SK-N-SH (cell line): Measurements from ENCODE around the gene NPAS1. TPM values are rescaled to one million over a fixed set of nuclear protein-coding genes. Genes with fewer than 3 reads are reported as not detected.
A peak's percentile ranks its signal among the peaks of the same experiment; 100 is the strongest.

Source experiments
- CTCF ChIA-PET: fragments of 300-600, 350-600 bp; formaldehyde crosslinking; extraction: SDS; loops from one replicate; lab custom pipeline; 2021; lab: Yijun Ruan, JAX
- POLR2A ChIA-PET: fragments of 350-600 bp; sonication (Branson Sonifier 250); formaldehyde crosslinking; extraction: SDS; loops from one replicate; lab custom pipeline; 2020; ENCODE audit warnings: antibody characterized with exemption, inconsistent platforms; lab: Yijun Ruan, JAX
- DNase-seq: peaks from one replicate; pipeline ENCODE4 v3.0.0; 2012
- H2AFZ ChIP-seq: fragments of 200-600 bp; sonication (generic); 2 replicates; pipeline ENCODE4 v1.8.1; 2016; ENCODE audit warnings: antibody characterized with exemption, mild to moderate bottlenecking, low read depth
- H3F3A ChIP-seq: fragments of 200-600 bp; sonication (generic); replicated peaks from 2 replicates; pipeline ENCODE3; 2016; ENCODE audit warnings: antibody characterized with exemption, mild to moderate bottlenecking; ENCODE audit not compliant: insufficient read depth
- H3K27ac ChIP-seq, 2 experiments: fragments of 200-500 bp in 1 of 2; fragments of 200-600 bp in 1 of 2; sonication (Bioruptor generic) in 1 of 2; sonication (generic), shearing (Covaris generic) in 1 of 2; 2 replicates each; pipeline versions ENCODE4 v1.5.1 to v1.6.1; 2014 to 2016; ENCODE audit warnings: low read depth in 2 of 2, inconsistent platforms in 1 of 2, low read length in 1 of 2, mild to moderate bottlenecking in 1 of 2, mixed read lengths in 1 of 2
- H3K27me3 ChIP-seq: fragments of 200-600 bp; sonication (generic), shearing (Covaris generic); 2 replicates; pipeline ENCODE4 v1.6.1; 2016; ENCODE audit warnings: mixed run types; ENCODE audit not compliant: insufficient read depth
- H3K36me3 ChIP-seq, 2 experiments: fragments of 200-500 bp in 1 of 2; fragments of 200-600 bp in 1 of 2; sonication (Bioruptor generic) in 1 of 2; sonication (generic) in 1 of 2; replicated peaks in 1 of 2; 2 replicates each; pipeline versions ENCODE3 to v1.5.1; 2014 to 2016; ENCODE audit warnings: low read length in 1 of 2, mild to moderate bottlenecking in 1 of 2; ENCODE audit not compliant: insufficient read depth in 2 of 2, control insufficient read depth in 1 of 2
- H3K4me1 ChIP-seq, 2 experiments: fragments of 200-500 bp in 1 of 2; fragments of 200-600 bp in 1 of 2; sonication (Bioruptor generic) in 1 of 2; sonication (generic), shearing (Covaris generic) in 1 of 2; 2 replicates each; pipeline versions ENCODE4 v1.5.1 to v1.6.1; 2014 to 2016; ENCODE audit warnings: low read depth in 1 of 2, low read length in 1 of 2, mixed run types in 1 of 2; ENCODE audit not compliant: insufficient read depth in 2 of 2, control insufficient read depth in 1 of 2
- H3K4me2 ChIP-seq: fragments of 200-600 bp; sonication (generic), shearing (Covaris generic); 2 replicates; pipeline ENCODE4 v1.6.1; 2017; ENCODE audit warnings: mixed run types
- H3K4me3 ChIP-seq, 2 experiments: fragments of 200-500 bp in 1 of 2; fragments of 200-600 bp in 1 of 2; sonication (Bioruptor generic) in 1 of 2; sonication (generic), shearing (Covaris generic) in 1 of 2; 2 replicates each; pipeline versions ENCODE4 v1.5.1 to v1.8.1; 2014 to 2016; ENCODE audit warnings: low read depth in 2 of 2, inconsistent platforms in 1 of 2, low read length in 1 of 2, mild to moderate bottlenecking in 1 of 2, mixed read lengths in 1 of 2, moderate library complexity in 1 of 2
- H3K79me2 ChIP-seq: fragments of 200-600 bp; sonication (generic); 2 replicates; pipeline ENCODE4 v1.8.1; 2017; ENCODE audit warnings: mild to moderate bottlenecking; ENCODE audit not compliant: insufficient read depth
- H3K9ac ChIP-seq: fragments of 200-600 bp; sonication (generic); 2 replicates; pipeline ENCODE4 v1.6.1; 2017; ENCODE audit warnings: mixed run types
- H3K9me2 ChIP-seq: fragments of 200-600 bp; sonication (generic); 2 replicates; pipeline ENCODE4 v1.6.1; 2017; ENCODE audit warnings: mixed run types
- H3K9me3 ChIP-seq: fragments of 200-600 bp; sonication (generic); 2 replicates; pipeline ENCODE4 v1.6.1; 2017; ENCODE audit warnings: mixed run types, mild to moderate bottlenecking, moderate library complexity
- H4K20me1 ChIP-seq: fragments of 200-600 bp; sonication (generic); 2 replicates; pipeline ENCODE4 v1.6.1; 2017; ENCODE audit warnings: mild to moderate bottlenecking, mixed run types; ENCODE audit not compliant: insufficient read depth
- ELF1 ChIP-seq: IDR thresholded peaks from 2 replicates; pipeline ENCODE4 v1.4.0; 2012
- FOXM1 ChIP-seq: IDR thresholded peaks from 2 replicates; pipeline ENCODE4 v1.4.0; 2012; ENCODE audit warnings: low read depth, mild to moderate bottlenecking
- NFIC ChIP-seq: IDR thresholded peaks from 2 replicates; pipeline ENCODE4 v1.4.0; 2012; ENCODE audit warnings: borderline replicate concordance
- RXRA ChIP-seq: IDR thresholded peaks from 2 replicates; pipeline ENCODE4 v1.4.0; 2012; ENCODE audit warnings: low read depth, mild to moderate bottlenecking, borderline replicate concordance
- TAF1 ChIP-seq: IDR thresholded peaks from 2 replicates; pipeline ENCODE4 v1.6.1; 2012; ENCODE audit warnings: low read depth, mild to moderate bottlenecking, low read length, moderate library complexity, borderline replicate concordance
- USF2 ChIP-seq: fragments of 150-350 bp; IDR thresholded peaks from 2 replicates; pipeline ENCODE4 v1.6.1; 2017; ENCODE audit warnings: antibody characterized with exemption, low read length, low read depth, borderline replicate concordance
- ZBTB33 ChIP-seq: IDR thresholded peaks from 2 replicates; pipeline ENCODE4 v1.4.0; 2012; ENCODE audit warnings: low read depth, borderline replicate concordance
- WGBS: methylation state at CpG from one replicate; pipeline ENCODE4 v1.1.6; 2017; ENCODE audit warnings: low lambda C conversion rate; 5-methylcytosine and 5-hydroxymethylcytosine counted together
- polyA plus RNA-seq, 3 experiments: library from polyadenylated mRNA; depleted of rRNA; stranded (reverse); fragments of >200 nt; gene quantifications; 2 replicates each; pipeline ENCODE4 v1.2.3, GENCODE V29; 2012
- TF ChIP-seq, protein P1 (sequence below): IDR thresholded peaks from 2 replicates; pipeline ENCODE4 v1.6.1; 2012; ENCODE audit warnings: mild to moderate bottlenecking, low read depth, low read length, moderate library complexity
- TF ChIP-seq, protein P2 (sequence below): fragments of 150-350 bp; IDR thresholded peaks from 2 replicates; pipeline ENCODE4 v1.6.1; 2016; ENCODE audit warnings: mild to moderate bottlenecking, low read depth, low read length

Gene NPAS1
- polyA plus RNA-seq, 1 of the 3 experiments (the other 2 are of a cell fraction), result 1.1 TPM

GRCh38 chr19:47047272-47047762, 27.7 kb downstream of the NPAS1 start:
- ChIA-PET CTCF (interaction anchor here (1.2 to 1.7 kb wide), 2 partner anchors 11 to 12 kb away, joined by 4 to 11 read pairs; no protein-coding TSS in a partner anchor), POLR2A (interaction anchor here (0.7 to 1.5 kb wide), 3 partner anchors 9 to 66 kb away, joined by 3 to 9 read pairs (median 3); partner anchors contain the start of gene ZC3H4)
- Histone ChIP-seq H3K4me3 (peak overlapping the region; percentile 81 to 86), H3K4me1 (peaks cover 4 to 5% of the 10 kb centered on the region in 2 experiments; a peak in 2 of 4 replicates), H3K9me2 (no peaks in the 10 kb centered on the region), H3K9me3 (no peaks in the 10 kb centered on the region), H3K27ac (peak overlapping the region in 1 of 2 experiments; percentile 30; a peak in 1 of 4 replicates), H3K27me3 (no peaks in the 10 kb centered on the region), H2AFZ (peak overlapping the region; percentile 98), H3K36me3 (no peaks in the 10 kb centered on the region), H3K79me2 (no peaks in the 10 kb centered on the region), H3K9ac (no peak overlapping the region), H3K4me2 (peak overlapping the region; percentile 94), H4K20me1 (no peaks in the 10 kb centered on the region), H3F3A (peaks cover 3% of the 10 kb centered on the region)
- WGBS, result 72% methylated on average over 13 of the region's 13 CpGs
- no peak for DNase-seq
- TF ChIP-seq, protein P1, sequence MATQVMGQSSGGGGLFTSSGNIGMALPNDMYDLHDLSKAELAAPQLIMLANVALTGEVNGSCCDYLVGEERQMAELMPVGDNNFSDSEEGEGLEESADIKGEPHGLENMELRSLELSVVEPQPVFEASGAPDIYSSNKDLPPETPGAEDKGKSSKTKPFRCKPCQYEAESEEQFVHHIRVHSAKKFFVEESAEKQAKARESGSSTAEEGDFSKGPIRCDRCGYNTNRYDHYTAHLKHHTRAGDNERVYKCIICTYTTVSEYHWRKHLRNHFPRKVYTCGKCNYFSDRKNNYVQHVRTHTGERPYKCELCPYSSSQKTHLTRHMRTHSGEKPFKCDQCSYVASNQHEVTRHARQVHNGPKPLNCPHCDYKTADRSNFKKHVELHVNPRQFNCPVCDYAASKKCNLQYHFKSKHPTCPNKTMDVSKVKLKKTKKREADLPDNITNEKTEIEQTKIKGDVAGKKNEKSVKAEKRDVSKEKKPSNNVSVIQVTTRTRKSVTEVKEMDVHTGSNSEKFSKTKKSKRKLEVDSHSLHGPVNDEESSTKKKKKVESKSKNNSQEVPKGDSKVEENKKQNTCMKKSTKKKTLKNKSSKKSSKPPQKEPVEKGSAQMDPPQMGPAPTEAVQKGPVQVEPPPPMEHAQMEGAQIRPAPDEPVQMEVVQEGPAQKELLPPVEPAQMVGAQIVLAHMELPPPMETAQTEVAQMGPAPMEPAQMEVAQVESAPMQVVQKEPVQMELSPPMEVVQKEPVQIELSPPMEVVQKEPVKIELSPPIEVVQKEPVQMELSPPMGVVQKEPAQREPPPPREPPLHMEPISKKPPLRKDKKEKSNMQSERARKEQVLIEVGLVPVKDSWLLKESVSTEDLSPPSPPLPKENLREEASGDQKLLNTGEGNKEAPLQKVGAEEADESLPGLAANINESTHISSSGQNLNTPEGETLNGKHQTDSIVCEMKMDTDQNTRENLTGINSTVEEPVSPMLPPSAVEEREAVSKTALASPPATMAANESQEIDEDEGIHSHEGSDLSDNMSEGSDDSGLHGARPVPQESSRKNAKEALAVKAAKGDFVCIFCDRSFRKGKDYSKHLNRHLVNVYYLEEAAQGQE, result no peak
- TF ChIP-seq USF2, result no peak
- TF ChIP-seq TAF1, result no peak
- TF ChIP-seq NFIC, result no peak
- TF ChIP-seq RXRA, result no peak
- TF ChIP-seq, protein P2, sequence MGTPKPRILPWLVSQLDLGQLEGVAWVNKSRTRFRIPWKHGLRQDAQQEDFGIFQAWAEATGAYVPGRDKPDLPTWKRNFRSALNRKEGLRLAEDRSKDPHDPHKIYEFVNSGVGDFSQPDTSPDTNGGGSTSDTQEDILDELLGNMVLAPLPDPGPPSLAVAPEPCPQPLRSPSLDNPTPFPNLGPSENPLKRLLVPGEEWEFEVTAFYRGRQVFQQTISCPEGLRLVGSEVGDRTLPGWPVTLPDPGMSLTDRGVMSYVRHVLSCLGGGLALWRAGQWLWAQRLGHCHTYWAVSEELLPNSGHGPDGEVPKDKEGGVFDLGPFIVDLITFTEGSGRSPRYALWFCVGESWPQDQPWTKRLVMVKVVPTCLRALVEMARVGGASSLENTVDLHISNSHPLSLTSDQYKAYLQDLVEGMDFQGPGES, result no peak
- no peak for TF ChIP-seq ELF1
- TF ChIP-seq ZBTB33, result no peak
- TF ChIP-seq FOXM1, result no peak
